Kidney capillary endothelial cell (primary cell): ENCODE data around the gene USP22.

ENCODE experiments used
- DNase-seq: peaks from one replicate; pipeline ENCODE4 v3.0.0-alpha.2; 2018; ENCODE audit warnings: low spot score

USP22 gene

DNA sequence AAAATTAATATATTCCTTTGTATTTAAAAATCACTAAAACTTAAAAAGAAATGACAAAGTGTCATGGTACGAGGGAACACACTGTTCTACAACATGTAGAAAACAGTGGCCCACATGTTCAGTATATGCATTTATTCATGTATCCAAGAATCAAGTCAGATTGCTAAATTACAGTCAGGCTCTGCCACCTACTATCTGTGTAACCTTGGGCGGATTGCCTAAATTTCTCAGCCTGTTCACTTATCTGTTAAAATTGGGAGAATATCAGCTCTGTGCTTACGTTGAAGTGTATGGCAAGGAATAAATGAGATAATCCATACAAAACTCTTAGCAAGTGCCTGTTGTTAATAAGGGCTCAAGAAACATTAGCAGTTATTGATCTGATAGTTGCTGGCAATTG is 3.4 kb upstream of the USP22 start:
- no peak for DNase-seq

DNA sequence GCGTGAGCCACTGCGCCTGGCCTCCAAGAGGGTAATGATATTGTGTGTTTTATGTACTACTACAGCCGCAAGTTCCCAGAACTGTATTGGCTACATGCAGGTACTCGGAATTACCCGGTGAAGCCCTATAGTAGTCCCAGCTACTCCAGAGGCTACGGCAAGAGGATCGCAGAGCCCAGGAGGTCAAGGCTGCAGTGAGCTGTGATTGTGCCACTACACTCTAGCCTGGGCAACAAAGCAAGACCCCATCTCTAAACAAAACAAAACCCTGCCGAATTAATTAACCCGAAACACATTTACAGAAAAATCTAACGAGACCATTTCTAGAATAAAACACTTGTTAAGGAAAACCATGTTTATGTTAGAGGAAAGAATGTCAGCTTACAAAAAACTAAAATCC is 2.2 kb upstream of the USP22 start:
- DNase-seq = no peak

DNA sequence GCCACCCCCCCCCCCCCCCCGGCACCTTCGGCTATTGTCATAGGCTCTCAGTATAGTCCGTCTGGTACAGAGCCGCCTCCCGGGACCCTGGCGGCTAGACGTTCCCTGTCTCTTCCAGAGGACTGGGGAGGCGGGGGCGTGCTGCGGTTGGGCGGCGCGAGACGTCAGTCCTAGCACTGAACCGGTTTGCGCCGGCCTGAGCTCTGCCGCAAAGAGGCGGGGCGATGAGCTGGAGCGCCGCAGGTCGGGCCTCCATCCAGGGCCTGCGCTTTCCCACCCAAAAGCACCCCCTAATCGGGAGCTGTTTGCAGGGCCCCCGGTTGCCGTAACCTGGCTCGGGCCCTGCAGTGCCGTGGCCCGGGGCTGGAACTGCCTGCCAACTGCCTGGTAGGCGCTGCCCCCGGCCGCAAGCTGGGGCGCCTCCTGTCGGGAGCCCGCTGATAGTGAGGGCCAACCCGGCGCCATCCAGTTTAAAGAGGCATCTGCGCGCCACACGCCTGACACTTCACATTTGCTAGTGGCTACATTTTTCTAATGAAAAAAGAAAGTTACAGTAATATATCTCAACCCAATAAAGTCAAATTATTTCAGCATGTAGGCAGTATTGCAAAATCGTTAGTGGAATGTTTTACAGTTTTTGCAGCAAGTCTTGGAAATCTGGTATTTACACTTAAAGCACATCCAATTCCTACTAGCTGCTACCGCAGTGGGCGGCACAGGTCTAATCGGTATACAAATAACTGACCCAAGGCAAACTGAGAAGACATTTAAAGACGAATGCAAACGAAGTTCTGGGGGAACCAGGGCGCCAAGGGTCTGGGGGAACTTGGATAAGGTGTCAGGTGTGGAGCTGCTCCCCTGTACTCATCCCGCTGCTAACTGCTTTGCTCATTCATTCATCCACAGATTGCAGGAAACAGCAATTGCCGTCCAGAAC is 753 bp upstream of the USP22 start:
- no peak for DNase-seq

- DNase-seq = no peak
These were observed 912 bp downstream of the USP22 start for GRCh38 chr17:21041741-21042457.

- DNase-seq = no peak
These were observed 2.8 kb downstream of the USP22 start for GRCh38 chr17:21039839-21040575.

DNA sequence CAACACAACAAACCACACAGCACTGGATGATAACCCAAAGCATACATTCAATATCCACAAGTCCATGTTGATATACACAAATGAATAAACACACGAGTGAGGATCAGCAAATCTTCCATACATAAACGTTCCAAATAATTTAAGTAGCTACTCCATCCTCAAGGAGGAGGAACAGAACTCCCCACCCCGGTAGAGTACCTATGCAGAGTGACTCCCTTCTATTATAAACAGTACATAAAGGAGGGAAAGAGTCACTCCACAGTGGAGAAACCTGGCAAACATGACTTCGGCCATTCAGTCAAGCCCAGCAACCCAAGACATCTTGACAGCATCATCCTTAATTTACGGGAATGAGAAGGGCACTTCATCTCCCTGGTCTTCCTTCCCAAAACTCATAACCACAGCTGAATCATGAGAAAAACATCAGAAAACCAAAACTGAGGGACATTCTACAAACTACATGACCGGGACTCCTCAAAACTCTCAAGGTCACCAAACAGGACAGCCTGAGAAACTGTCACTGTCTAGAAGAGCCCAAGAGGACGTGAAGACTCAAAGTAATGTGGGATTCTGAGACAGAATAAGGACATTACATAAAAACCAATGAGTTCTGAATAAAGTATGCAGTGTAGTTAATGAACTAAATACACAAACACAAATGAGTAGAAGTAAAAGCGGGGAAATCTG is 5.6 kb downstream of the USP22 start:
- DNase-seq = no peak

- no peak for DNase-seq
These were observed 6.4 kb downstream of the USP22 start for GRCh38 chr17:21036361-21036881.

GRCh38 chr17:21035406-21035805 is 7.4 kb downstream of the USP22 start:
- no peak for DNase-seq

DNA sequence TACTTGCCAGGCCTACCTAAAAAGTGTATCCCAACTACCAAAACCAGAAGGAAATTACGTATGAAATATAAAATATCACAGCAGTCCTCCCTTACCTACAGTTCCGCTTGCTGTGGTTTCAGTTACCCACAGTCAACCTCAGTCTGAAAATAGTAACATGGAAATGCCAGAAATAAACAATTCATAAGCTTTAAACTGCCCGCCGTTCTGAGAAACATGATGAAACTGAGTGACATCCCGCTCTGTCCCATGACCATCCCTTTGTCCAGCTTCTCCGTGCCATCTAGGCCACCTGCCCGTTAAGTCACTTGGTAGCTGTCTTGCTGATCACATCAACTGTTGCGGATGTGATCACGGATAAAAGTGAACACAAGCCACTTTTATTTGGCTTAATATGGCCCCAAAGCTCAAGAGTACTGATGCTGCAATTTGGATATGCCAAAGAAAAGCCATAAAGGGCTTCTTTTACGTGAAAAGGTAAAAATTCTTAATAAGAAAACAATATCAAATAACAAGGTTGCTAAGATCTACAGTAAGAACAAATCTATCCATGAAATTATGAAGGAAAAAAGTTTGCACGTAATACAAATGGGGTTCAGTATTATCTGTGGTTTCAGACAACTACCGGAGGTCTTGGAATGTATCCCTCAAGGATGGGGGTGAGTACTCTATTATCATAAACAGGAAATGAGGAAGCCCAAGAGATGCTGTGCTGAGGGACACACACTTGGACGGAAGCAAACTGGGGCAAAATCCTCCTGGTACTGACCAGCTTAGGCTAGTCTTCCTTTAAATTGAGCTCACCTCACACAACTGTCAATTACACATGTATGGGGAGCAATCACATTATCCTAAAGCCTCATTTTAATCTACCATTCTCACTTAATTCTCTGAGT is 8.2 kb downstream of the USP22 start:
- DNase-seq = no peak

GRCh38 chr17:21033350-21033749 is 9.5 kb downstream of the USP22 start:
- DNase-seq = no peak

DNA sequence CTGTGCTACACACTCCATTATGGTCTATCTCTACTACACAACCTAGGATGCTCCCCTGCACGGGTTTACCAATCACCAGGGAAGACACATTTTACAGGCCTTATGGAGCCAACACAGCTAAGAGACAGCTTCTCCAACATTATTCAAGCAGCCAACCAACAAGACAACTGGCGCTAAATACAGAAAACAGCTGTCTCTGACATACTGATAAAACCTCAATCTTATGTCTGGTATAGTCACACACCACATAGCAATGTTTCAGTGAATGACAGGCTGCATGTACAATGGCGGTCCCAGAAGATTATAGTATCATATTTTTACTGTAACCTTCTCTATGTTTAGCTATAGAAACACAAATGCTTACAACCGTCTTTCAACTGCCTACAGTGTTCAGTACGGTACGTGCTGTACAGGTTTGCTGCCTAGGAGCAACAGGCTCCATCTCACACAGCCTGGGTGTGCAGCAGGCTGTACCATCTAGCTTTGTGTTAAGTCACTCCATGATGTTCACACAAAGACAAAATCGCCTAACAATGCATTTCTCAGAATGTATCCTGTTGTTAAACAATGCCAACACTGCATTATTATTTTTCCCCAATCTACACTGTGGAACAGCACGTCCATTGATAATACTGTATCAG is 10.9 kb downstream of the USP22 start:
- no peak for DNase-seq

DNA sequence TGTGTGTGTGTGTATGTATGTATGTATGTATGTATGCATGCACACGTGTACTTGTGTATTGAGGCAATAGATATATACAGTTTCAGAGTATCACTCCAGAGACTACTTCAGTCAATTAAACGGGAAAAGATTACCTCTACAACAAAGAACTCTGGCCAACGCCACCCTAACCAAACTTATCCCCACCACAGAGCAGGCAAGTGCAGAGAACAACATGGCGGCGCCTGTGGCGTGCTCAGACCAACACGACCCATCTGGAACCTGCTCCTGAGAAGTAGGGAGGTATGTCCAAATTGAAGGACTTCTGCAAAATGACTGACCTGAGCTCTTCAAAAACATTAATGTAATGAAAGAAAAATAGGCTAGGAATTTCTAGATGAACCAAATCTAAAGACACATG is 12.4 kb downstream of the USP22 start:
- DNase-seq = no peak

DNA sequence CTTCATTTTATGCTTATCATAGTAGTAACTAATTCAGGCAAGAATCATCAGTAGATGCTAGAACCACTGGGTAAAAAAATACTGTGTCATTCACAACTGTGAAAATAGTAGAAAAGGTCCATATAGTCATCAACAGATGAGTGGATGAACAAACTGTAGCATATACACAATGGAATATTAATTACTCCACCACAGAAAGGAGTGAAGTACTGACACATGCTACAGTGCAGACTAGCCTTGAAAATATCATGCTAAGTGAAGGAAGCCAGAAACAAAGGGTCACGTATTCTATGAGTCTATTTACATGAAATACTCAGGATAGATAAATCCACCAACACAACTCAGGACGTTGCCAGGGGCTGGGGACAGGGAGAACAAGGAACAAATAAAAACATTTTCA is 13.3 kb downstream of the USP22 start:
- no peak for DNase-seq

DNA sequence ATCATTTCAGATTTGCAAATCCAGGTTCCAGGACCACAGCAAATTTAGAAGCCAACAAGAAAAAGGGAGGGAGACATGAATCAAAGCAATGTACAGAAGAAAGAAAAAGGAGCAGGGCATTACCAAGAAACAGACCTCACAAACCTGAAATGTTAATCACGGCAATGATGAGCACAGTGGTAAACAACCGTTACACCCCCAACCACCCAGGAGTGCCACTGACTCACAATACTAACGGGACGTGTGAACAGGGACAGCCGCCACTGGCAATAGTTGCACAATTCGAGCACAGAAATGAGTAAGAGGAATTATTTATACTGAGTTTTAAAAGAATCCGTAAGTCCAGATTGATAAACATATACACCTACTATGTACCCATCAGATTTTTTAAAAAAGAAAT is 13.8 kb downstream of the USP22 start:
- no peak for DNase-seq

DNA sequence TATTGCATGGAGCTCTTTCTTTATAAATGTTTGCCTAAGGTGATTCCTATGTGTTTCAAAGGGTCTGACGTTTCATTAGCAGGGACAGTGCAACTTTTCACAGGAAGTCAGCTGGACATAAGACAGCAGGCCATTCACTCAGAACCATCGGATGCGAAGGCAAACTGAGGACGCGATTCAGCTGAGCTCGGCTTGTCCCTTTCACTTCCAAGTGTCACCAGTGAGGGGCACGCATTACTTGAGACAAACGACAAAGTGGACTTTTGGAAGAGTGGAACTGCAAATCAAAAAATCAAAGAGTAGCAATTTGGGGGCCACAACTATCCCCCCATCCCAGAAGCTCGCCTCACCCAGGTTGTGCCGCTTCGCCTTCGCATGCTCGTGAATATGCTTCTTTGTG is 14.6 kb downstream of the USP22 start:
- DNase-seq = no peak

GRCh38 chr17:21027031-21027430 is 15.8 kb downstream of the USP22 start:
- no peak for DNase-seq

DNA sequence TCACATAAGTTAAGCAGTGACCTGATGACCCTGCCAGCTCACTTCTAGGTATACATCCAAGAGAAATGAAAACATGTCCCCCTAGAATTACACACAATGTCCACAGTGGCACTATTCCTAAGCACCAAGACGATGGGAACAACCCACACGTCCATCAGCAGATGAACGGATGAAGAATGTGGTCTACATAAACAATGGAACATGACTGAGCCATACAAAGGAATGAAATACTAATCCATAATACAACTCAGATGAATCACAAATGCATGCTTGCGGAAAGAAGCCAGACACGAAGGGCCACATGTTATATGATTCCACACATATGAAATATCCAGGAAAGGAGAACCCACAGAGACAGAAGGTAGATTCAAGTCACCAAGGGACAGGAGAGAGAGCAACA is 17.4 kb downstream of the USP22 start:
- no peak for DNase-seq

DNA sequence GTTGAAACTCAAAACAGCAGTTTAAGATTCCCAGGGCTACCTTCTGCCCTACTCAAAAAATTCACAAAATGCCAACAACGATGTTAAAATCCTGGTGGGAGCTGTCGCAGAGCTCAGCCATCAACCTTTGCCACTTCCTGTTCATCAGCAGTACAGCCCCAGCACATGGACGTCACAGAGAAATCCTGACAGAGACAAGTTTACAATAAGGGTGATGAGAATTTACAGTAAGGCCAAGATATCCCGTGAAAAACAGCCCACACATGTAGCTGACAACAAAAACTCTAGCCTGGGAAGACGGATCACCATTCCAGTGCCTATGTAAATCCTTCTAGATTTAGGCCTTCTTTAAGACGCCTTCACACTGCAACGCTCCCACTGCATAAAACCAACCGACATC is 18.8 kb downstream of the USP22 start:
- no peak for DNase-seq

GRCh38 chr17:21021208-21021803 is 21.5 kb downstream of the USP22 start:
- no peak for DNase-seq

- DNase-seq = no peak
These were observed 22.2 kb downstream of the USP22 start for GRCh38 chr17:21020622-21021021.
